Spleen (tissue), 11 donors: ENCODE results near the gene STK40. TPM values are rescaled to one million over a fixed set of nuclear protein-coding genes. Genes with fewer than 3 reads are reported as not detected.

Experiments used
- DNase-seq: peaks from one replicate; pipeline ENCODE4 v3.0.0-alpha.2; 2020
- H3K27ac ChIP-seq, 8 donors: fragments of 200-600 bp; sonication (generic) in 7 of 8; 1 replicate in 4 of 8; 2 replicates in 4 of 8; pipeline versions ENCODE4 v1.5.0 to v1.8.0; 2016 to 2021; ENCODE audit warnings: inconsistent platforms in 4 of 8, mild to moderate bottlenecking in 4 of 8, moderate library complexity in 1 of 8
- H3K27me3 ChIP-seq, 7 donors: fragments of 200-600 bp; sonication (generic) in 6 of 7; replicated peaks in 1 of 7; 1 replicate in 4 of 7; 2 replicates in 3 of 7; pipeline versions ENCODE4 v1.5.0 to v1.8.0; 2016 to 2021; ENCODE audit warnings: inconsistent platforms in 3 of 7, mild to moderate bottlenecking in 1 of 7
- H3K36me3 ChIP-seq, 6 donors: fragments of 200-600 bp; sonication (generic) in 5 of 6; 1 replicate in 4 of 6; 2 replicates in 2 of 6; pipeline versions ENCODE4 v1.5.0 to v1.8.0; 2016 to 2021; ENCODE audit warnings: inconsistent platforms in 2 of 6
- H3K4me1 ChIP-seq, 6 donors: fragments of 200-600 bp; sonication (generic) in 5 of 6; 1 replicate in 3 of 6; 2 replicates in 3 of 6; pipeline versions ENCODE4 v1.5.0 to v1.8.0; 2016 to 2021; ENCODE audit warnings: inconsistent platforms in 3 of 6
- H3K4me3 ChIP-seq, 8 donors: fragments of 200-600 bp; sonication (generic) in 7 of 8; 1 replicate in 4 of 8; 2 replicates in 4 of 8; pipeline versions ENCODE4 v1.5.0 to v1.8.0; 2016 to 2021; ENCODE audit warnings: inconsistent platforms in 4 of 8, mild to moderate bottlenecking in 4 of 8, moderate library complexity in 2 of 8
- H3K9me3 ChIP-seq, 8 donors: fragments of 200-600 bp; sonication (generic) in 7 of 8; 1 replicate in 4 of 8; 2 replicates in 4 of 8; pipeline versions ENCODE4 v1.5.0 to v1.8.0; 2016 to 2021; ENCODE audit warnings: inconsistent platforms in 4 of 8
- POLR2A ChIP-seq, 3 donors: fragments of 450-650 bp; IDR thresholded peaks; one replicate each; pipeline ENCODE4 v1.5.1; 2017; ENCODE audit warnings: antibody characterized with exemption in 3 of 3, mild to moderate bottlenecking in 1 of 3
- POLR2AphosphoS5 ChIP-seq, 3 donors: sonication (generic); formaldehyde crosslinking; IDR thresholded peaks; one replicate each; pipeline ENCODE4 v1.5.1; 2017; ENCODE audit warnings: antibody characterized with exemption in 3 of 3
- WGBS, 5 donors: extraction: QIAGEN DNeasy Blood & Tissue Kit in 3 of 5; methylation state at CpG; one replicate each; pipeline versions ENCODE4 v1.1.5 to v1.1.7; 2013 to 2018; 5-methylcytosine and 5-hydroxymethylcytosine counted together
- intact Hi-C: fragments of 100-400 bp; cut with DNase I; formaldehyde crosslinking; loops from one replicate; pipeline ENCODE4 v1.15.0; 2023; ENCODE audit warnings: low total_unique reads
- polyA plus RNA-seq, 3 donors: library from polyadenylated mRNA; stranded (reverse); fragments of 200-250 nt; gene quantifications; one replicate each; pipeline ENCODE4 v1.2.1, GENCODE V29; 2013
- total RNA-seq, 7 donors: library from RNA; depleted of rRNA in 3 of 7; stranded (reverse); fragments of >200 nt in 3 of 7; fragmentation: NEBNext Ultra II Directional in 4 of 7; extraction: Animal tissue kit (Norgen Biotek cat#: 25700) in 4 of 7; gene quantifications; one replicate each; pipeline versions ENCODE4 v1.1.0 to v1.2.1, GENCODE V29; 2016 to 2021
- TF ChIP-seq, protein P1 (sequence below), 11 experiments: fragments of 200-600 bp in 7 of 11; fragments of 450-650 bp in 4 of 11; sonication (generic) in 4 of 11; IDR thresholded peaks in 8 of 11; conservative IDR thresholded peaks in 3 of 11; 1 replicate in 7 of 11; 2 replicates in 4 of 11; pipeline versions ENCODE4 v1.4.0 to v1.8.0; 2016 to 2021; ENCODE audit warnings: antibody characterized with exemption in 11 of 11, inconsistent platforms in 4 of 11, mild to moderate bottlenecking in 1 of 11
- donor health status: healthy with polysubstance abuse.
- donor health status: DM: no; HTN: no; CAD: no; lungs with moderate emphysema.
- donor health status: DM: no; HTN: no; CAD: no.
- donor health status: Bipolar disorder and iron deficiency.
- donor health status: healthy.
- donor health status: DM: no; HTN: no; CAD: no.
- donor health status: DM: yes; HTN: yes; CAD: no.

STK40 gene
- total and polyA plus RNA-seq, 10 donors: 13.7 to 79.2 (median 48.9) TPM

DNA sequence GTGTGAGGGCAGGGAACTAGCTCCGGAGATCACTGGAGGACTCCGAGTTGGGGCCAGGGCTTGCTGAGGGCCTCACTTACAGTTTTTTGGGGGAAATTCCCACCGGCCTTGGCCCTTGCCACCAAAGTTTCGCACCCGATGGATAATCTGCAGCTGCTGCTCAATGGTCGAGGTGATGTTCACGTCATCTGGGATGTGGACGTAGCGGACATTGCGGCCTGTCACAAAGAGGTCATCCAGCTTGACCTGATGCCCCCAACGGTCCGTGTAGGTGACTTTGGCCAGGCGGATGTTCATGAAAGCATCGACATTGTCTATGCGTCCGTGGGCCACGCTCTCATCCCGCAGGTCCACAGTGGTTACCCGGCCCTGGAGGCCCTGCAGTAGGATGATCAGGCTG lies 8.0 kb upstream of the STK40 start:
- Histone ChIP-seq H3K9me3 (no peaks in the 10 kb centered on the region), H3K27me3 (no peaks in the 10 kb centered on the region), H3K27ac (peak overlapping the region in 1 of 8 donors; percentile 7), H3K36me3 (peaks cover 0 to 61% (median 32%) of the 10 kb centered on the region in 6 donors), H3K4me1 (peaks cover 33 to 96% (median 75%) of the 10 kb centered on the region in 6 donors), H3K4me3 (no peak overlapping the region)
- intact Hi-C loops: no loop called here
- TF ChIP-seq, protein P1, sequence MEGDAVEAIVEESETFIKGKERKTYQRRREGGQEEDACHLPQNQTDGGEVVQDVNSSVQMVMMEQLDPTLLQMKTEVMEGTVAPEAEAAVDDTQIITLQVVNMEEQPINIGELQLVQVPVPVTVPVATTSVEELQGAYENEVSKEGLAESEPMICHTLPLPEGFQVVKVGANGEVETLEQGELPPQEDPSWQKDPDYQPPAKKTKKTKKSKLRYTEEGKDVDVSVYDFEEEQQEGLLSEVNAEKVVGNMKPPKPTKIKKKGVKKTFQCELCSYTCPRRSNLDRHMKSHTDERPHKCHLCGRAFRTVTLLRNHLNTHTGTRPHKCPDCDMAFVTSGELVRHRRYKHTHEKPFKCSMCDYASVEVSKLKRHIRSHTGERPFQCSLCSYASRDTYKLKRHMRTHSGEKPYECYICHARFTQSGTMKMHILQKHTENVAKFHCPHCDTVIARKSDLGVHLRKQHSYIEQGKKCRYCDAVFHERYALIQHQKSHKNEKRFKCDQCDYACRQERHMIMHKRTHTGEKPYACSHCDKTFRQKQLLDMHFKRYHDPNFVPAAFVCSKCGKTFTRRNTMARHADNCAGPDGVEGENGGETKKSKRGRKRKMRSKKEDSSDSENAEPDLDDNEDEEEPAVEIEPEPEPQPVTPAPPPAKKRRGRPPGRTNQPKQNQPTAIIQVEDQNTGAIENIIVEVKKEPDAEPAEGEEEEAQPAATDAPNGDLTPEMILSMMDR (IDR thresholded peaks at IDR 0.05 in 8 of 11, conservative IDR thresholded peaks at IDR 0.05 in 3 of 11): no peak
- TF ChIP-seq POLR2AphosphoS5 (IDR thresholded peaks at IDR 0.05) (no peak), POLR2A (IDR thresholded peaks at IDR 0.05) (no peak)
- 92 to 100% (median 96%) methylated on average over 3 to 19 of the region's 19 CpGs for WGBS, 5 donors
- DNase-seq: no peak

DNA sequence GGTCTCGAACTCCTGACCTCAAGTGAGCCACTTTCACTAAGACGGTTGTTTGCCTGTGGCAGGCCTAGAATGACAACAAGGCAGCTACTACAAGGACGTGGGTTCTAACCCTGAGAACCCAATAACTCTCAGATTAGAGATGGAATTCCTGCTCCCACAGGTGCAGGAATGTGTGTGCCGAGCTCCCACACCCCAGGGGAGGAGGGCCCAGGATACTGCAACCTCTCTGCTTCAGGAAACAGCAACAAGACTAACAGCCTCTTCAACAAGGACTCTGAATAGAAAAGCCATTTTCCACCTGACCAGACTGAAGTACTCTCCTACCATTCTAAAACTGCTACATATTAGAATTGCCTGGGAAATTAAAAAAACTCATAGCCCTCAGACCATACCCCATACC lies 7.1 kb upstream of the STK40 start:
- no peaks in the 10 kb centered on the region for H3K9me3 ChIP-seq
- H3K27ac ChIP-seq: peak overlapping the region in 2 of 8 donors; percentile 97 to 98
- DNase-seq: no peak
- H3K4me3 ChIP-seq: no peak overlapping the region
- no peaks in the 10 kb centered on the region for H3K27me3 ChIP-seq
- TF ChIP-seq, protein P1 (IDR thresholded peaks at IDR 0.05 in 8 of 11, conservative IDR thresholded peaks at IDR 0.05 in 3 of 11): no peak
- no peak for TF ChIP-seq POLR2AphosphoS5 (IDR thresholded peaks at IDR 0.05)
- no peak for TF ChIP-seq POLR2A (IDR thresholded peaks at IDR 0.05)
- intact Hi-C loops: no loop called here
- 85 to 93% (median 90%) methylated on average over 4 of the region's 4 CpGs for WGBS, 5 donors
- H3K4me1 ChIP-seq: peaks cover 32 to 96% (median 76%) of the 10 kb centered on the region in 6 donors
- peaks cover 0 to 61% (median 32%) of the 10 kb centered on the region in 6 donors for H3K36me3 ChIP-seq

DNA sequence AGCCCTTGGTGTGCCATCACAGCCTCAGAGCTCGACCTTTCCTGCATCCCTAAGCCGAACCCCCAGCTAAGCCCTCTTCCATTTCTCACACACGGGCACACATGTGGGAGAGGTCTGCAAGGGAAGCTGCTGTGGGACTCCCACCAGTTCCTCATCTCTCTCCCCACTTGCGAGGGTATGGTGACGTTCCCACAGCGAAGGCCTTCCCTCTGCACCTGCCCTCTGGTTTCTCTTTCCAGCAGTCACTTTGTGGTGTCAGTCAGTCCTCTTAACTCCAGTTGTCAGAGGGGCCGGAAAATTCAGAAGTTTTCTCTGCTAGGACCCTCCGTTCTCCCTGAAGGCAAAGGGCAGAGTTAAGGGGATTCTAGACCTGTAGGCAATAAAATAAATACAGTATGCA lies 5.5 kb upstream of the STK40 start:
- no peaks in the 10 kb centered on the region for H3K27me3 ChIP-seq
- DNase-seq: no peak
- 77 to 81% (median 79%) methylated on average over 8 of the region's 8 CpGs for WGBS, 5 donors
- peaks cover 0 to 61% (median 32%) of the 10 kb centered on the region in 6 donors for H3K36me3 ChIP-seq
- H3K9me3 ChIP-seq: no peaks in the 10 kb centered on the region
- TF ChIP-seq, protein P1 (IDR thresholded peaks at IDR 0.05 in 8 of 11, conservative IDR thresholded peaks at IDR 0.05 in 3 of 11): no peak
- TF ChIP-seq POLR2A (IDR thresholded peaks at IDR 0.05) (no peak), POLR2AphosphoS5 (IDR thresholded peaks at IDR 0.05) (peak in 1 of 3 donors; percentile 34)
- H3K4me3 ChIP-seq: no peak overlapping the region
- H3K4me1 ChIP-seq: peaks cover 35 to 100% (median 83%) of the 10 kb centered on the region in 6 donors
- peak overlapping the region; percentile 57 to 98 (median 94) for H3K27ac ChIP-seq
- intact Hi-C loops: no loop called here

DNA sequence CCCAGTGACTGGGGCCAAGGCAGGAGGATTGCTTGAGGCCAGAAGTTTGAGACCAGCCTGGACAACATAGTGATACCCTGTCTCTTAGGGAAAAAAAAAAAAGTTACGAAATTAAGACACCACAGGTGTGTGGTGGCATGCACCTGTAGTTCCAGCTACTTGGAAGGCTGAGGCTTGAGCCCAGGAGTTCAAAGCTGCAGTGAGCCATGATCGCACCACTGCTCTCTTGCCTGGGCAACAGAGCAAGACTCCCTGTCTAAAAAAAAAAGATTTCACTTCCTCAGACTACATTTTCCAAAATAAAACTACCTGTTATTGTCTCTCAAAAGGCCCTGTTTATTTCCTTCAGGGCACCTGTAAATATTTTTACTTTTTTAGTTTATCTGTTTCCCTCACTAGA lies 4.7 kb upstream of the STK40 start:
- 65 to 83% (median 76%) methylated on average over 2 of the region's 2 CpGs for WGBS, 5 donors
- peak overlapping the region in 1 of 8 donors; percentile 38 for H3K4me3 ChIP-seq
- no peak for DNase-seq
- TF ChIP-seq, protein P1 (IDR thresholded peaks at IDR 0.05 in 8 of 11, conservative IDR thresholded peaks at IDR 0.05 in 3 of 11): no peak
- TF ChIP-seq POLR2A (IDR thresholded peaks at IDR 0.05): no peak
- TF ChIP-seq POLR2AphosphoS5 (IDR thresholded peaks at IDR 0.05): no peak
- intact Hi-C loops: no loop called here
- peaks cover 33 to 93% (median 76%) of the 10 kb centered on the region in 6 donors for H3K4me1 ChIP-seq
- H3K9me3 ChIP-seq: no peaks in the 10 kb centered on the region
- peaks cover 0 to 61% (median 32%) of the 10 kb centered on the region in 6 donors for H3K36me3 ChIP-seq
- peak overlapping the region; percentile 57 to 98 (median 94) for H3K27ac ChIP-seq
- H3K27me3 ChIP-seq: no peaks in the 10 kb centered on the region
